B cell (primary cell): ENCODE measurements around the gene SPACA7. TPM values are rescaled to one million over a fixed set of nuclear protein-coding genes. Genes with fewer than 3 reads are reported as not detected.

ENCODE experiments used
- ATAC-seq: fragments of 200-7000 bp; cut with Tn5 transposase; one replicate; pipeline ENCODE4 v1.10.0; 2021; ENCODE audit warnings: low read depth, mild to moderate bottlenecking, moderate number of reproducible peaks, moderate library complexity
- CTCF ChIA-PET: fragments of 350-600 bp; sonication (Branson Sonifier 250); formaldehyde crosslinking; loops from one replicate; lab custom pipeline; 2021; ENCODE audit warnings: antibody characterized with exemption, inconsistent platforms; lab: Charles Lee
- POLR2A ChIA-PET: fragments of 350-600 bp; sonication (Branson Sonifier 250); formaldehyde crosslinking; loops from one replicate; lab custom pipeline; 2021; ENCODE audit warnings: antibody characterized with exemption; lab: Charles Lee
- DNase-seq: peaks from one replicate; pipeline ENCODE4 v3.0.0; 2013
- H2AFZ ChIP-seq: 2 replicates; pipeline ENCODE4 v1.6.1; 2012; ENCODE audit warnings: mild to moderate bottlenecking, low read depth, low read length; ENCODE audit not compliant: insufficient read depth, poor library complexity, severe bottlenecking
- H3K27ac ChIP-seq, 2 donors: 1 replicate in 1 of 2; 2 replicates in 1 of 2; pipeline ENCODE4 v1.5.1; 2012 to 2013; ENCODE audit warnings: low read length in 2 of 2, mild to moderate bottlenecking in 2 of 2, moderate library complexity in 1 of 2
- H3K27me3 ChIP-seq, 4 experiments: fragments of 200-600 bp in 1 of 4; sonication (generic) in 1 of 4; replicated peaks in 1 of 4; 1 replicate in 2 of 4; 2 replicates in 2 of 4; pipeline versions ENCODE4 v1.6.1 to v1.7.0; 2013 to 2016; ENCODE audit warnings: low read length in 3 of 4, mild to moderate bottlenecking in 2 of 4, mixed read lengths in 1 of 4, moderate library complexity in 1 of 4; ENCODE audit not compliant: insufficient read depth in 4 of 4, control insufficient read depth in 3 of 4; ENCODE audit errors: control extremely low read depth in 1 of 4
- H3K36me3 ChIP-seq, 2 experiments: replicated peaks in 1 of 2; 1 replicate in 1 of 2; 2 replicates in 1 of 2; pipeline versions ENCODE4 v1.6.1 to v1.7.1; 2013; ENCODE audit warnings: low read length in 1 of 2; ENCODE audit not compliant: insufficient read depth in 2 of 2, control insufficient read depth in 1 of 2; ENCODE audit errors: control extremely low read depth in 1 of 2, extremely low read depth in 1 of 2
- H3K4me1 ChIP-seq, 2 donors: fragments of 200-600 bp in 1 of 2; sonication (generic) in 1 of 2; 1 replicate in 1 of 2; 2 replicates in 1 of 2; pipeline versions ENCODE4 v1.5.1 to v1.6.1; 2013 to 2017; ENCODE audit warnings: low read length in 2 of 2; ENCODE audit not compliant: control insufficient read depth in 2 of 2, insufficient read depth in 2 of 2
- H3K4me2 ChIP-seq: replicated peaks from 2 replicates; pipeline ENCODE3; 2012; ENCODE audit warnings: mild to moderate bottlenecking, low read depth, low read length; ENCODE audit not compliant: poor library complexity, severe bottlenecking
- H3K4me3 ChIP-seq, 5 experiments: fragments of 200-600 bp in 1 of 5; sonication (generic) in 1 of 5; 1 replicate in 3 of 5; 2 replicates in 2 of 5; pipeline versions ENCODE4 v1.5.1 to v1.7.0; 2011 to 2016; ENCODE audit warnings: low read length in 4 of 5, mild to moderate bottlenecking in 4 of 5, low read depth in 2 of 5, control low read depth in 1 of 5, moderate library complexity in 1 of 5; ENCODE audit not compliant: insufficient read depth in 1 of 5; ENCODE audit errors: control extremely low read depth in 1 of 5, extremely low read depth in 1 of 5
- H3K79me2 ChIP-seq: fragments of 200-600 bp; sonication (generic); one replicate; pipeline ENCODE4 v1.6.0; 2016; ENCODE audit warnings: low read length; ENCODE audit not compliant: control insufficient read depth, insufficient read depth
- H3K9ac ChIP-seq: fragments of 200-600 bp; sonication (generic); 2 replicates; pipeline ENCODE4 v1.6.1; 2017; ENCODE audit warnings: mild to moderate bottlenecking, low read length, moderate library complexity
- H3K9me3 ChIP-seq, 3 donors: one replicate each; pipeline versions ENCODE4 v1.6.1 to v1.7.1; 2013; ENCODE audit warnings: low read length in 2 of 3; ENCODE audit not compliant: control insufficient read depth in 2 of 3, insufficient read depth in 1 of 3; ENCODE audit errors: control extremely low read depth in 1 of 3
- H4K20me1 ChIP-seq: 2 replicates; pipeline ENCODE4 v1.6.0; 2012; ENCODE audit warnings: mild to moderate bottlenecking, low read length; ENCODE audit not compliant: insufficient read depth, control insufficient read depth, poor library complexity, severe bottlenecking
- H3K27ac Mint-ChIP-seq: one replicate; pipeline ENCODE4 v1.8.0; 2021; ENCODE audit warnings: mixed read lengths
- H3K27me3 Mint-ChIP-seq: one replicate; pipeline ENCODE4 v1.8.0; 2021; ENCODE audit warnings: mixed read lengths
- H3K4me1 Mint-ChIP-seq: one replicate; pipeline ENCODE4 v1.8.0; 2021; ENCODE audit warnings: mixed read lengths
- H3K4me3 Mint-ChIP-seq: one replicate; pipeline ENCODE4 v1.8.0; 2021; ENCODE audit warnings: mixed read lengths
- H3K9me3 Mint-ChIP-seq: one replicate; pipeline ENCODE4 v1.8.0; 2022; ENCODE audit warnings: mixed read lengths; ENCODE audit not compliant: insufficient read depth
- CTCF ChIP-seq: fragments of 200-600 bp; IDR thresholded peaks from one replicate; pipeline ENCODE4 v1.8.0; 2022; ENCODE audit warnings: antibody characterized with exemption, mild to moderate bottlenecking
- EZH2 ChIP-seq: IDR thresholded peaks from 2 replicates; pipeline ENCODE4 v1.6.1; 2012; ENCODE audit warnings: borderline replicate concordance, low read depth, mild to moderate bottlenecking, moderate library complexity, low read length; ENCODE audit not compliant: insufficient read depth, poor library complexity, severe bottlenecking
- WGBS: methylation state at CpG from one replicate; pipeline ENCODE4 v1.1.5; 2013; ENCODE audit warnings: missing lambda C conversion rate; ENCODE audit not compliant: insufficient coverage; 5-methylcytosine and 5-hydroxymethylcytosine counted together
- intact Hi-C: fragments of 100-400 bp; cut with micrococcal nuclease; formaldehyde crosslinking; loops from one replicate; pipeline ENCODE4 v1.10.0; 2022
- polyA plus RNA-seq: library from polyadenylated mRNA; depleted of rRNA; stranded (reverse); fragments of >200 nt; gene quantifications from 2 replicates; pipeline ENCODE4 v1.2.3, GENCODE V29; 2012
- total RNA-seq, 2 donors: library from RNA; stranded (reverse); fragments of 120-200 nt in 1 of 2; gene quantifications; 1 replicate in 1 of 2; 2 replicates in 1 of 2; pipeline versions ENCODE4 v1.2.3 to v1.2.4, GENCODE V29; 2013 to 2022

SPACA7 gene
- total and polyA plus RNA-seq, 2 donors (not counting 1 experiment from before 2014, with no cell fraction given), result not detected

GRCh38 chr13:112464720-112465119 is 88.6 kb downstream of the SPACA7 start:
- Mint-ChIP-seq H3K27ac (no peak overlapping the region), H3K4me1 (no peaks in the 10 kb centered on the region), H3K4me3 (no peak overlapping the region), H3K9me3 (peaks cover 12% of the 10 kb centered on the region), H3K27me3 (no peaks in the 10 kb centered on the region)
- Histone ChIP-seq H3K4me2 (no peak overlapping the region), H3K36me3 (no peaks in the 10 kb centered on the region), H3K79me2 (no peaks in the 10 kb centered on the region), H3K4me3 (no peak overlapping the region), H4K20me1 (no peaks in the 10 kb centered on the region), H3K9ac (no peak overlapping the region), H3K4me1 (no peaks in the 10 kb centered on the region), H3K27ac (no peak overlapping the region), H3K27me3 (peaks cover 0 to 3% (median 0%) of the 10 kb centered on the region in 4 experiments), H3K9me3 (peaks cover 0 to 18% (median 9%) of the 10 kb centered on the region in 3 donors), H2AFZ (no peak overlapping the region)
- no peak for DNase-seq
- TF ChIP-seq EZH2 (no peak), CTCF (no peak)
- ATAC-seq, result no peak
- ChIA-PET CTCF (no interaction called here), POLR2A (no interaction called here)
- intact Hi-C loops, result no loop called here
- 90% methylated on average over 11 of the region's 14 CpGs for WGBS

DNA sequence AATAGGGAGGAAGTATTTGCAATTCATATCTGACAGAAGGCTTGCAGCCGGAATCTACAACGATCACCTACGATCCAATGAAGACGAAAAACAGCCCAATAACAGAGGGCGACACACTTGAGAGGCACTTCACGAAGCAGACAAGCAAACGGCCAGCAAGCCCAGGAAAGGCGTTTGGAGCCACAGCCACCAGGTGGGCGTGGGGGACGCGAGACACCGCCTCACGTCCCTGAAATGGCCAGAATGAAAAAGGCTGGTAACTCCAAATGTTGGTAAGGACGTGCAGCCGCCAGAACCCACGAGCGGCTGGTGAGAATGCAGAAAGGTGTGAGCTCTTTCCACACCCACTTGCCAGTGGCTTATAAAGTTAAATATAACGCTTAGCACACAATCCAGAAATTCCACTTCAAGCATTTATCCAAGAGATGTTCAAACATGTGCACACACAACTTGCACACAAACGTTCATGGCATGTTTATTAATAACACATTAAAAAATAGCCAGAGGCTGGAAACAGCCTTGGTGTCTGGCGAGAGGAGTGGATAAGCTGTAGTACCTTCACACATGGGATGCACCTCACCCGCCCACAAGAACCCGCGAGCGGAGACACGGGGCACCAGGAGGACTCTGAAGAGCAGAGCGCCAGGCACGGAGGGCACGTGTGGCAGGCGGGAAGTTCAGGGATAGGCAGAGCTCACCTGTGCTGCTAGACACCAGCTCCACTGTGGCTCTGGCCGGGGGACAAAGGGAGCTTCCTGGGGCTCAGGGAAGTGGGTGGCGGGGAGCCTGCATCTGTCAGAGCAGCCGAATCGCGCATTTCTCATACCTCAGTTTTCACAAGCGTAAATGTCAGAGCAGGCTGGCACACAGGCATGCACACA is 89.3 kb downstream of the SPACA7 start:
- H3K27ac Mint-ChIP-seq, result no peak overlapping the region
- no peaks in the 10 kb centered on the region for H3K4me1 Mint-ChIP-seq
- 92% methylated on average over 31 of the region's 35 CpGs for WGBS
- Histone ChIP-seq H3K4me2 (no peak overlapping the region), H3K4me1 (no peaks in the 10 kb centered on the region), H3K36me3 (no peaks in the 10 kb centered on the region), H3K9ac (no peak overlapping the region), H4K20me1 (no peaks in the 10 kb centered on the region), H3K27ac (no peak overlapping the region), H2AFZ (no peak overlapping the region), H3K79me2 (no peaks in the 10 kb centered on the region), H3K4me3 (no peak overlapping the region), H3K27me3 (peaks cover 0 to 3% (median 0%) of the 10 kb centered on the region in 4 experiments), H3K9me3 (peaks cover 0 to 18% (median 8%) of the 10 kb centered on the region in 3 donors)
- H3K9me3 Mint-ChIP-seq, result peaks cover 8% of the 10 kb centered on the region
- CTCF ChIA-PET, result no interaction called here
- POLR2A ChIA-PET, result no interaction called here
- ATAC-seq (no peak), DNase-seq (no peak)
- intact Hi-C loops, result no loop called here
- no peak overlapping the region for H3K4me3 Mint-ChIP-seq
- no peak for TF ChIP-seq CTCF
- TF ChIP-seq EZH2, result no peak
- H3K27me3 Mint-ChIP-seq, result no peaks in the 10 kb centered on the region
